GM19468 (cell line): ENCODE results near the gene ZNF688.

Experiments used
- ATAC-seq: cut with Tn5 transposase; IDR thresholded peaks from one replicate; pipeline ENCODE4 v1.9.1; 2021; ENCODE audit warnings: mild to moderate bottlenecking, moderate library complexity, moderate number of reproducible peaks; ENCODE audit not compliant: unreplicated experiment; ENCODE audit errors: extremely low read depth

The ZNF688 gene

DNA sequence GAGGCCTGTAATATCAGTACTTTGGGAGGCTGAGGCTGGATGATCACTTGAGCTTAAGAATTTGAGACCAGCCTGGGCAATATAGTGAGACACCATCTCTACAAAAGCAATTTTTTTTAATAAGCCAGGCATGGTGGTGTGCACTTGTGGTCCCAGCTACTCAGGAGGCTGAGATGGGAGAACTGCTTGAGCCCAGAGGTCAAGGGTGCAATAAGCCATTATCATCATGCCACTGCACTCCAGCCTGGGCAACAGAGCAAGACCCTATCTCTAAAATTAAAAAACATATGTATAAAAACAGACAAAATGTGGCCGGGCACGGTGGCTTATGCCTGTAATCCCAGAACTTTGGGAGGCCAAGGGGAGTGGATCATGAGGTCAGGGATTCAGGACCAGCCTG is 17.1 kb upstream of the ZNF688 start:
- no peak for ATAC-seq

DNA sequence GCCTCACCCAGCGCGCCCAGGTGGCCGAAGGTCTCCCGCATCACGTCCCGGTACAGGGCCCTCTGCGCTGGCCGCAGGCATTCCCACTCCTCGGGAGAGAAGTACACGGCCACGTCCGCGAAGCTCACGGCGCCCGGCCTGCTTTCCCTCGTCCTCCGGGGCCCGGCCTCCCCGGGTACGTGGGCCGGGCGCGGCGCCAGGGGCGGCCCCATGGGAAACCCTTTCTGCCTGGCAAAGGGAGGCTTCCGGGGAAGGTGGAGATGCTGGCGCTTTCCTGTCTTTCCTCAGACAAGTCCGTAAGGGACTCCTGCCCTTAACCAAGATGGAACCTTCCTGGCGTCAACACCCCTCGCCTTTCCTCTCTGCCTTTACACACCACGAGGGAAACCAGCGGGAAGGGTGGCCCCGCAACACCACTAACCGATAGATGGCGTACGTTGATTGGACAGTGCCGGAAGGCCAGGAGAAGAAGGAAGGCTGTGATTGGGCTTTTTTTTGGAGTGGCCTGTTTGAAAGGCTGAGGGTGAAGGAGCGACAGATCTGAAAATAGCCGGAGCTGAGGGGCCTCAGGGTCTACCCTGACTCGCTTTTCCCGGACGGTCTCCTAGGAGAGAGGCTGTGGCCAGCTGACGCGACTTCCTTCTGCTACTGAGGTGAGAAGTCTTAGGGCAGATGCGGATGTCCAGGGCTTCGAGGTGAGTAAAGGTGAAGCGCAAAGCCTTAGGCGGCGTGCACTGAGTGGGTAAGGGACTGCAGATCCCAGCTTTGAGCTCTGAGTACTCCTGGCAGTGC is 14.1 kb upstream of the ZNF688 start, which contains the start of gene ZNF785:
ZNF785 (minus strand) TSS at position 298 of the 792 bp plus-strand sequence; CDS start at position 212, 86 bp downstream.
- peak; percentile 85 for ATAC-seq

DNA sequence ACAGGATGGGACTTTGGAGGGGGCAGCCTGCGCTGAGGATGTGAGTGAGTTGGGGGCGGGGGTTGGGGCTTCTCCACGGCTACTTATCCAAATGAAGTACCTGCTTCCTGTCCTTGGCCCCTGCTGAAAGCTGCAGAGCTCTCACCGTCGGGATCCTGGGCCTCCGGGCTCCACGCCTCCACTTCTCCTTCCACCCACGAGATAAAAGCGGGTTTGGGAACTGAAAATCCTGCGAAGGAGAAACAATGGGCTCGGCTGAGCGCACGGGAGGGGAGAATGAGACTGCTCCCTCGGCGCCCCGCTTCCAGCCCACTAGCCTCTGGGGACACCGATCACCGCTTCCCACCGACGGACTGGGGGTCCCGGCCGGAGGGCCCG is 13.5 kb upstream of the ZNF688 start:
- ATAC-seq, result no peak

DNA sequence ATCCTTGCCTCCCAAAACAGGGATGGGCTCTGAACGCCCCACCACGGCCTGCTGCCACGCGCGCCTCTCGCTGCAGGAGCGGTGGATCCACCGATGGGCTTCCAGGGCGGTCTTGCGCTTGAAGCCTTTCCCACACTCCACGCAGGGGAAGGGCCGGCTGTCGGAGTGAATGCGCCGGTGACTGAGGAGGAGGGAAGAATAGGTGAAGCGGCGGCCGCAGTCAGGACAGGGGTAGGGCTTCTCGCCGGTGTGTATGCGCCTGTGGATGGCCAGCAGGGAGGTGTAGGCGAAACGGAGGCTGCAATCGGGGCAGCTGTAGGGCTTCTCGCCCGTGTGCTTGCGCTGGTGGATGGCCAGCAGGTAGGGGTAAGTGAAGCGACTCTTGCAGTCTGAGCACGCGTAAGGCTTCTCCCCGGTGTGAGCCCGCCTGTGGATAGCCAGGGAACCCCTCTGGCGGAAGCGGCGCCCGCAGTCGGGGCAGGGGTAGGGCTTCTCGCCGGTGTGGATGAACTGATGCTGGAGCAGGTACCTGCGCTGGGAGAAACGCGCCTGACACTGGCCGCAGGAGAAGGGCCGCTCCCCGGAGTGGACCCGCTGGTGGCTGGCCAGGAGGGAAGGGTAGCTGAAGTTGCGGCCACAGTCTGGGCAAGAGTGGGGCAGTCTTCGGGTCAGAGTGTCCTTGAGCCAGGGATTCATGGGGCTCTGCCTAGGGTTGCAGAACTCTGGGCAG is 11.3 kb upstream of the ZNF688 start:
- ATAC-seq, result no peak

DNA sequence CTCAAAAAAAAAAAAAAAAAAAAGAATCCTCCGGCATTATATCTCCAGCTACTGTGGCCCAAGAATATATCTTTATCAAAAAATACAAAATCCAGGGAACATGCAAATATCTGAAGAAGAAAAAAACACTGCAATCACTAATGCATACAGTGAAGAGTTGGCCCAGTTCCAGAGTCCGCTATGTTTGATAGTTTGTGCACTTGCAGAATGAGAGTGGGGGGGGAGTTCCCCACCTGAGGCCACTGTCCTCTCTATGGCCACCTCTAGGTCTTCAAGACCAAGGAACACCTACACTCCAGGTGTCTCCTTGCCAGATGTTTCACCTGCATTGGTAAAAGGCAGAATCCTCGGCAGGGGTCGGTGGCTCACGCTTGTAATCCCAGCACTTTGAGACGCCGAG is 9.9 kb upstream of the ZNF688 start:
- ATAC-seq, result no peak

DNA sequence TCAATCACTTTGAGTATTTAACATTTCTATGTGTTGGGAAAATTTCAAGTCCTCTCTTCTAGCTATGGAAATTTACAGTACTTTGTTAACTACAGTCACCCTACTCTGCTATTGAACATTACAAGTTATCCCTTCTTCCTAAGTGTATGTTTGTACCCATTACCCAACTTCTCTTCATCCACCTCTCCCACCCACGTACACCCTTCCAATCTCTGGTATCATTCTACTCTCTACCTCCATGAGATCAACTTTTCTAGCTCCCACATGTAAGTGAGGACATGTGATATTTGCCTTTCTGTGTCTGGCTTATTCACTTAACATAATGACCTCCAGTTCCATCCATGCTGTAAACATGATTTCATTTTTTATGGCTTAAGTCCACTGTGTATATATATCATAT is 3.2 kb upstream of the ZNF688 start:
- ATAC-seq, result no peak

DNA sequence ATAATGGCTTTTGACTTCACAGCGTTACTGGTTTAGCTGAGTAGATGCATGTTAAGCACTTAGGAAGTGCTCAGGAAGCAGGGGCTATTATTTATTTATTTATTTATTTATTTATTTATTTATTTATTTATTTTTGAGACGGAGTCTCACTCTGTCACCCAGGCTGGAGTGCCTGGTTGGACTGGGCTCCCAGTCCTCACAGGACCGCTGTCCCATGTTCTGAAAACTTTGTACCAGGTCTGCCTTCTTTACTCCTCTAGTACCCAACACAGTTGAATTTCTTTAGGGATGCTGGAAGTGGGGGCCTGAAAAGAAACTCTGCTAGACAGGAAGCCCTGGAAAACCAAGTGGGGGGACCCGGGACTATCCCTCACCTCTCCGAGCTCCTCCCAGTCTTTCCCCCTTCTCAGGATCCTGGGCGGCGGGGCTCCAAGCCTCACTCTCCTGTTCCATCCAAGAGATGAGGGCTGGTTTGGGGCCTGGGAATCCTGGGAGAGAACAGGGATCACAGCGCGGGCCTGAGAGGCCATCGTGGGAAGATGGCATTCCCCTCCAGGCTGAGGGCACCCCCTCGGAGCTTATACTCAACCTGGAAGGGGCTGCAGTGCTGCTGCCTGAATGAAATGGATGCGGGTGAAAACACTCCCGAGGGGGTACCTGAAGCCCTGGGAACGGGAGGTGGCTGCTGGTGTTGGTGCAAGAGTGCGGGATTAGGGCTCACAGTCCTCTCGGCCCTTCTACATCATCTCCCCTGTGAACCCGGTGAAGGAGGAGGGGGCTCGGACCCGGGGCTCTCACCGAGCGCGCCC is 674 bp downstream of the ZNF688 start:
- ATAC-seq, result no peak

DNA sequence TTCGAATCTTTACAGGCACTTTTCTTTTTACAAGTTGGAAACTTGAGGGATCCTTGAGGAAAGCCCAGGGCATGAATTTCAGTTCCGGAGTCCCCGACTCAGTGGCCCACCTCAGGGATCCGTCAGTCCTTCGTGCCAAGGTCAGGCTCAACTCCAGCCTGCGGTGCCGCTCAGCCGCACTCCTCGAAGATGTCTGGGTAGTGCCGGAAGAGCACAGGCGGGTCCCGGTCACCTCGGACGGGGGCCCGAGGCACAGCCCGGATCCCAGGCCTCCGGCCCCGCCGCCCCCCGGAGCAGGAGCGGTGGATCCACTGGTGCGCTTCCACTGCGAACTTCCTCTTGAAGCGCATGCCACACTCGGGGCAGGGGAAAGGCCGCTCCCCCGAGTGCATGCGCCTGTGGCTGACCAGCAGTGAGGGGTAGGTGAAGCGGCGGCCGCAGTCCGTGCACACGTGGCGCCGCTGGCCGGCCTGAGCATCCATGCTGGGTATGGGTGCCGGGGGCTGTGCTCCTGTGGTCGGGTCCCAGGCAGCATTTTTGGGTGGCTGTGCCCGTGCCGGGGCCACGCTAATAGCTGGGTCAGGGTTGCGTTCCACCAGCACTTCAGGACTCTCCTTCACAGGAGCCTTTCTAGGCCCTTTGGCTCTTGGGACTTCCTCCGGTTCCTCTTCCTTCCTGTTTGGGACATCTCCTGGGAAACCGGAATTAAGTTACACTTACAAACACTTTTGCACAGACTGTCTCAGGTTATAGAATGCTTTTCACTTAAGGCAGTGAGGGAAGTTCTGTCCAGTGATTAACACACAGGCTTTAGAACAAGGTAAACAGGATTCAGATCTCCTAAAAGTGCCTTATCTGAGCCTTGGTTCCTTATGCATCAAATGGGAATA is 1.5 kb downstream of the ZNF688 start:
- no peak for ATAC-seq

DNA sequence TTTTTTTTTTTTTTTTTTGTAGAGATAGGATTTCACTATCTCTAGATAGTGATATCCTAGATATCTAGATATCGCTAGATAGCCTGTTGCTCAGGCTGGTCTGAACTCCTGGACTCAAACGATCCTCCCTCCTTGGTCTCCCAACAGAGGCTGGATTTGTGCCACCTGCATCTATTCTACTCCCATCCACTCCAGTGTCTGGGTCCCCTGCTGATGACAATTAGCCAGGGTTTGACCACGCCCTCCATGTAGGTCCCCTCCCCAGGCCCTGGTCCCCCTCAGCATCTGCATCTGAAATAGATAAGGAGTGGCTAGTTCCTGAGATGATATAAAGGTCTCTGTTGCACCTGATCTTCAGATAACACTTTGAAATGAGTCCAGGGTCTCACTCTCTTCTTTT is 2.2 kb downstream of the ZNF688 start:
- no peak for ATAC-seq

DNA sequence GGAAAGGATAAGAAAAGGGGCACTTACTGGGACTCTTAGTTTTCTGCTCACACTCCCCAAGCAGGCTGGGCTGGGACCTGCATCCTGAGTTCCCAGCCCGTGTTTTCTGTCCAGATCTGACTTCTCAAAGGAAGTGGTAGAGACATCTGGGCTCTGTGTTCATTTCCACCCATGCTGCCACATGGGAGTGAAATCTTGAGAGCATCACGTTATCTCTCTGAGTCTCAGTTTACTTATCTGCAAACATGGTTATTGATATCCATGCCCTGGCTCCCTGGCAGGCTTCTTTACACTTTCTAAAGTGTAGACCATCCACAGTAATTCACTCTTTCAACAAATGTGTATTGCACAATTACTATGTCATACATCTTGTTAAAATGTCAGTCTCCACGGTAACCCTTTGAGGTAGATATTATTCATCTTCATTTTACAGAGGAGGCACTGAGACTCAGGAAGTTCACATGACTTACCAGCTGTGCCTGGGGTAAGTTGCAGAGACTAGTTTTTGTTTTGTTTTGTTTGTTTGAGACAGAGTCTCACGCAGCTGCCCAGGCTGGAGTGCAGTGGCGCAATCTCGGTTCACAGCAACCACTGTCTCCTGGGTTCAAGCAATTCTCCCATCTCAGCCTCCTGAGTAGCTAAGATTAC is 3.4 kb downstream of the ZNF688 start:
- peak; percentile 6 for ATAC-seq

DNA sequence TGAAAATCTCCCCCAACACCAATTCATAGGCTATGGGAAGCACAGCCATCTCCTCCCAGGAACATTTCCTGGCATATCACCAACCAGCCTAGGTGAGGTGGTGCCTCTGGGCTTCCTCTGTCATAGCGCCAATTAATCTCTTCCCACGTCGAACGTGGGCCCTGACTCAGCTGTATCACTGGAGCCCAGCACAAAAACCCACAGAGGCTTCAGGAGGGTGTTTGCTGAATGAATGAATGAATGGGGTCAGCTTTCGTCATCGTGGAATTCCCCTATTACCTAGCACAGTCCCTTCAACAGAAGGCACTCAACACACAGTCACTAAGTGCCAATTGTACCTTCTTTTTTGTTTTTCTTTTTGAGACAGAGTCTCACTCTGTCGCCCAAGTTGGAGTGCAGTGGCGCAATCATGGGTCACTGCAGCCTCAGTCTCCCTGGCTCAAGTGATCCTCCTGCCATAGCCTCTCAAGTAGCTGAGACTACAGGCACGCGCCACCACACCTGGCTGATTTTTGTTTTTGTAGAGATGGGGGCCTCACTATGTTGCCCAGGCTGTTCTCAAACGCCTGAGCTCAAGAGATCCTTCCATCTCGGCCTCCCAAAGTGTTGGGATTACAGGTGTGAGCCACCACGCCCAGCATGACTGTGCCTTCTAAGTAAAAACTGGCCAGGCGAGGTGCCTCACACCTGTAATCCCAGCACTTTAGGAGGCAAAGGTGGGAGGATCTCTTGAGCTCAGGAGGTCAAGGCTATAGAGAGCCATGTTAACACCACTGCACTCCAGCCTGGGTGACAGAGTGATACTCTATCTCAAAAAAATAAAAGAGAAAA is 4.1 kb downstream of the ZNF688 start:
- no peak for ATAC-seq

DNA sequence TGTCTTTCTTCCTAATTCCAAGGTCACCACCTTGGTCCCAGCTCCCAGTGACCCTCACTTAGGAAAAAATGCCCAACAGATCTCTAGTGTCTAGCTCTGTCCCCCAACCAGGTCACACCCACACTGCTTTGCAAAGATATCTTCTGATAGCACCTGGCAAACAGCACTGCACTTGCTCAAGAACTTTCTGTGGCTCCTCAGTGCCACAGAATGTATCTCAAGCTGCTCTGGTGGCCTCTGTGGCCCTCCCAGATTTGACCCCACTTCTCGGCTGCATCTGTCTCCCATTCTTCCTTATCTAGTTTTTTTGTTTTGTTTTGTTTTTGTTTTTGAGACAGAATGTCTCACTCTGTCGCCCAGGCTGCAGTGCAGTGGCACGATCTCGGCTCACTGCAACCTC is 5.0 kb downstream of the ZNF688 start:
- no peak for ATAC-seq

DNA sequence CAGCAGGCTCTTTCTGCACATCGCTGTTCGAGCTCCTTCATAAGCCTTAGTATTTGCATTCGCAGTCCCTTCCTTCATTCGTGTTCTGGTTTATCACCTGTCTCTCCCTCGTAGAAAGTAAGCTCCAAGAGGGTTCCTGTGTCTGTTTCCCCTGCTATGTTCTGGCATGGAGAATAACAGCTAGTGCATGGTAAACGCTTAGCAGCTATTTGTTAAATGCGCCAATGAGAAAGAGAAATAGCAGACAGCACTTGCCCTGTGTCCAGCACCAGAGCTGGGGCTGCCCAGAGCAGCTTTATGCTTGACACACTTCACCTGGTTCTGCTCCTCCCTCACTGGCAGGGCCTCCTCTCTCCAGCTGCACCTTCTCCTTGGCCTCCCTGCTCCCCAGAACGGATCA is 5.5 kb downstream of the ZNF688 start:
- no peak for ATAC-seq

DNA sequence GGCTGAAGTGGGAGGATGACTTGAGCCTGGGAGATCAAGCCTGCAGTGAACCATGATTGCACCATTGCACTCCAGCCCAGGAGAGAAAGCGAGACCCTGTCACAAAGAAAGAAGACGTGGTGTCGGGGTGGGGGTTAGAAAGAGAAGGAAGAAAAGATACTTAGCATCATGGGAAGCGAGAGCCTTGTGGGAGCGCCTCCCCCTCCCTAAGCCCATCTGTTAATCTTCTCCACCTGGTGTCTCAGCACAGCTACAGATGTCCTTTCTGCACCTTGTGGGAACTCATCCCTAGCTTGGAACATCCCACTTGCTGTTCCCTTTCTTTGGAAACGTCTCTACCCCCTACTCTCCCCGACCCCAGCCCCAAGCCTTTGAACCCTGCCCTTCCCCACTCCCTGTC is 6.0 kb downstream of the ZNF688 start:
- ATAC-seq, result no peak

DNA sequence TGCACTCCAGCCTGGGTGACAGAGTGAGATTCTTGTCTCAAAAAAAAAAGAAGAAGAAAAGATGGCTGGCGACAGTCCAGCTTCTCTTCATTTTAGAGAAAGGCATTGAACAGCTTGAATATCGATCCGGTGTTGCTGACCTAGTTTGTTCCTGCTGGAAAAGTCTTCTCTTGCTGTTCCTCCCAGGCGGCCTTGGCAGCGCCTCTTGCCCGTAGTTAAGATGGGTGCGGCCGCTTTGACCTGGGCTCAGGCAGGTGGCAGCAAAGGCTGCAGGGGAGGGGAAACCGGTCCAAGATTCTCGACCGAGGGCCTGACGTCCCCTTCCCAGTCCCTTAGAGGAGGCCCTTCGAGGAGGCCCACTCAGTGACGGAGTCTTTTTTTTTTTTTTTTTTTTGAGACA is 9.5 kb downstream of the ZNF688 start:
- ATAC-seq, result no peak

DNA sequence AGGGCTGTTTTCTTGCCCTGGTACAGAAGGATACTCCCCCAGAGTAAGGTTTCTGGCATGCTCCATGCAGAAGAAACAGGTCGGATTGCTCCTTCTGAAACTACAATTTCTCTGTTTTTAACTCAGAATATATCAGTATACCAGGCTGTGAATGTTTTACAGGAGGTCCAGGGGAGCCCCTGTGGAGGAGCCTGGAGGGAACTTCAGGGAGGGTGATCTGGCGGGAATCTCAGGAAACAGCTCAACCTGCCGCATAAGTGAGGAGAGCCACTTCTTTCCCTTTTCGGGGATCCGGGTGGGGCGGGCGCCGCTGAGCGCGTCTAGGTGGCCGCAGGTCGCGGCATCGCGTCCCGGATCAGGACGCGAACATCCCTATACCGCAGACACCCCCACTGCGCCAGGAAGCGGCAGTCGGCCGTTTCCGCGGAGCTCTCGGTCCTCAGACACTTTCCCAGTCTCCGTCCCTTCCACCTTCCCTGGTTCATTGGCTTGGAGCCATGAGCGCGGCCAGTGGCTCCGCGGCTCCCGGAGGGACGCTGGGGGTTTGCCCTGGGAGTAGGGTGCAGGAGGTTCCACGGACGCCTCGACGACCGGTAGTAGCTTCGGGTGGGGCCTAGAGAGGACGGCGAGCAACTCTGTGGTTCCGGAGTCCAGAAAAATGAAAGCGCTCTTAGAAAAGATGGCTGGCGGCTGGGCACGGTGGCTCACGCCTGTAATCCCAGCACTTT is 10.3 kb downstream of the ZNF688 start:
- no peak for ATAC-seq

DNA sequence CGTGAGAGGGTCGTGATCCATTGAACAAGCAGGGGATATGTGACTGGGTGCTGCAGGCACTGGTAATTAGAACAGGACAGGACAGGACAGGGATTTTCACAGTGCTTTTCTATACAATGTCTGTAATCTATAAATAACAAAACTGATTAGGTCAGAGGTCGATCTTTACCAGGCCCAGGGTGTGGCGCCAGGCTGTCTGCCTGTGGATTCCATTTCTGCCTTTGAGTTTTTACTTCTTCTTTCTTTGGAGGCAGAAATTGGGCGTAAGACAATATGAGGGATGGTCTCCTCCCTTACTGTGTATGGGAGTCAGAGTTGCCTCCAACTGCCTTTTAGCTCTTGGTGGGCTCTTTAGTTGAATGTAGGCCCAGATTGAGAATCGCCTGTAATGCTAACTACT is 11.8 kb downstream of the ZNF688 start:
- ATAC-seq, result no peak

DNA sequence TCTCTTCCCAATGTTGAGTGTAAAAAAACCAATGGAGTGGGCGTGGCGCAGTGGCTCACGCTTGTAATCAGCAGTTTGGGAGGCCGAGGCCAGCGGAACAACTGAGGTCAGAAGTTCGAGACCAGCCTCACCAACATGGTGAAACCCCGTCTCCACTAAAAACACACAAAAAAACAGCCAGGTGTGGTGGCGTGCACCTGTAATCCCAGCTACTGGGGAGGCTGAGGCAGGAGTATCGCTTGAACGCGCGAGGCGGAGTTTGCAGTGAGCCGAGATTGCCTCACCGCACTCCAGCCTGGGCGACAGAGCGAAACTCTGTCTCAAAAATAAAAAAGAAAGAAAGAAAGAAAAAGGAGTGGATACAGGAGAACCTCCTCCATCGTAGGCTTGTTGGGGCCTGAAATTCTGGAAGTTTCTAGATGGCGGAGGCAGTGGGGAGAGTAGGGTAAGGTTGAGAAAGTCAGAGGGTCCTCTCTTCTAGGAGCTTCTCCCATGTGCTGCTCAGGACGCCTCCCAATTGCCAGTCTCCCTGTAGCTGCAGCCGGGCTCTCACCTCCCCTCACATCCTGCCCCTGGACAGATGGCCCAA is 12.6 kb downstream of the ZNF688 start:
- ATAC-seq, result no peak
